WERI-Rb-1 (cell line): Measurements from ENCODE around the gene ABCG8.
A peak's percentile ranks its signal among the peaks of the same experiment; 100 is the strongest.

Experiments used
- DNase-seq: peaks from one replicate; pipeline ENCODE4 v3.0.0-alpha.2; 2020
- H3K27ac ChIP-seq: fragments of 250-450 bp; sonication (Bioruptor Pico); 2 replicates; pipeline ENCODE4 v1.5.1; 2020; ENCODE audit warnings: mild to moderate bottlenecking, moderate library complexity
- H3K27me3 ChIP-seq: fragments of 250-450 bp; sonication (Bioruptor Pico); 2 replicates; pipeline ENCODE4 v1.5.1; 2021; ENCODE audit warnings: mild to moderate bottlenecking, low read depth, moderate library complexity; ENCODE audit not compliant: insufficient read depth, severe bottlenecking
- H3K36me3 ChIP-seq: fragments of 250-450 bp; sonication (Bioruptor Pico); 2 replicates; pipeline ENCODE4 v1.5.1; 2020; ENCODE audit warnings: mild to moderate bottlenecking, moderate library complexity
- H3K4me3 ChIP-seq: 2 replicates; pipeline ENCODE4 v1.5.1; 2011; ENCODE audit warnings: low read depth, mild to moderate bottlenecking, control low read depth, low read length
- H3K9me3 ChIP-seq: fragments of 250-450 bp; sonication (Bioruptor Pico); 2 replicates; pipeline ENCODE4 v1.5.1; 2021; ENCODE audit warnings: mild to moderate bottlenecking, moderate library complexity; ENCODE audit not compliant: severe bottlenecking
- CTCF ChIP-seq: IDR thresholded peaks from 2 replicates; pipeline ENCODE4 v1.5.1; 2011; ENCODE audit warnings: low read depth, mild to moderate bottlenecking, control low read depth, inconsistent platforms, low read length

ABCG8 gene

GRCh38 chr2:43825841-43826240, 12.9 kb upstream of the ABCG8 start:
- H3K27me3 ChIP-seq, result no peaks in the 10 kb centered on the region
- no peak overlapping the region for H3K27ac ChIP-seq
- H3K36me3 ChIP-seq, result no peaks in the 10 kb centered on the region
- TF ChIP-seq CTCF, result no peak
- DNase-seq, result no peak
- H3K4me3 ChIP-seq, result no peak overlapping the region
- peaks cover under 1% of the 10 kb centered on the region for H3K9me3 ChIP-seq

- no peaks in the 10 kb centered on the region for H3K36me3 ChIP-seq
- DNase-seq, result no peak
- no peak overlapping the region for H3K4me3 ChIP-seq
- H3K9me3 ChIP-seq, result no peaks in the 10 kb centered on the region
- no peaks in the 10 kb centered on the region for H3K27me3 ChIP-seq
- no peak overlapping the region for H3K27ac ChIP-seq
- no peak for TF ChIP-seq CTCF
Measured at GRCh38 chr2:43826305-43827250, 12.2 kb upstream of the ABCG8 start.

GRCh38 chr2:43831543-43832294, 7.1 kb upstream of the ABCG8 start:
- Histone ChIP-seq H3K27me3 (no peaks in the 10 kb centered on the region), H3K4me3 (peak overlapping the region; percentile 41), H3K27ac (no peak overlapping the region), H3K36me3 (no peaks in the 10 kb centered on the region), H3K9me3 (no peaks in the 10 kb centered on the region)
- TF ChIP-seq CTCF, result no peak
- DNase-seq, result peak; percentile 43

GRCh38 chr2:43832457-43832856, 6.3 kb upstream of the ABCG8 start:
- no peak overlapping the region for H3K4me3 ChIP-seq
- no peaks in the 10 kb centered on the region for H3K9me3 ChIP-seq
- TF ChIP-seq CTCF, result no peak
- H3K27me3 ChIP-seq, result no peaks in the 10 kb centered on the region
- no peaks in the 10 kb centered on the region for H3K36me3 ChIP-seq
- H3K27ac ChIP-seq, result no peak overlapping the region
- no peak for DNase-seq

GRCh38 chr2:43837033-43837432, 1.7 kb upstream of the ABCG8 start:
- TF ChIP-seq CTCF, result no peak
- Histone ChIP-seq H3K36me3 (no peaks in the 10 kb centered on the region), H3K27ac (no peak overlapping the region), H3K4me3 (no peak overlapping the region), H3K9me3 (no peaks in the 10 kb centered on the region), H3K27me3 (no peaks in the 10 kb centered on the region)
- DNase-seq, result no peak
